Keratinocyte (primary cell): ENCODE results near the gene GIPC1.

Experiments
- EZH2 ChIP-seq: IDR thresholded peaks from one replicate; pipeline ENCODE4 v1.6.1; 2012; ENCODE audit warnings: inconsistent platforms, mild to moderate bottlenecking, low read length, moderate library complexity
- TF ChIP-seq, protein P1 (sequence below), 3 experiments: IDR thresholded peaks in 1 of 3; conservative IDR thresholded peaks in 1 of 3; optimal IDR thresholded peaks in 1 of 3; 2 replicates in 2 of 3; 3 replicates in 1 of 3; pipeline versions ENCODE3 to v1.5.1; 2011; ENCODE audit warnings: low read length in 3 of 3, mild to moderate bottlenecking in 3 of 3, moderate library complexity in 2 of 3, control low read depth in 1 of 3, inconsistent platforms in 1 of 3; ENCODE audit not compliant: insufficient read depth in 2 of 3; ENCODE audit errors: extremely low read depth in 1 of 3

DNA sequence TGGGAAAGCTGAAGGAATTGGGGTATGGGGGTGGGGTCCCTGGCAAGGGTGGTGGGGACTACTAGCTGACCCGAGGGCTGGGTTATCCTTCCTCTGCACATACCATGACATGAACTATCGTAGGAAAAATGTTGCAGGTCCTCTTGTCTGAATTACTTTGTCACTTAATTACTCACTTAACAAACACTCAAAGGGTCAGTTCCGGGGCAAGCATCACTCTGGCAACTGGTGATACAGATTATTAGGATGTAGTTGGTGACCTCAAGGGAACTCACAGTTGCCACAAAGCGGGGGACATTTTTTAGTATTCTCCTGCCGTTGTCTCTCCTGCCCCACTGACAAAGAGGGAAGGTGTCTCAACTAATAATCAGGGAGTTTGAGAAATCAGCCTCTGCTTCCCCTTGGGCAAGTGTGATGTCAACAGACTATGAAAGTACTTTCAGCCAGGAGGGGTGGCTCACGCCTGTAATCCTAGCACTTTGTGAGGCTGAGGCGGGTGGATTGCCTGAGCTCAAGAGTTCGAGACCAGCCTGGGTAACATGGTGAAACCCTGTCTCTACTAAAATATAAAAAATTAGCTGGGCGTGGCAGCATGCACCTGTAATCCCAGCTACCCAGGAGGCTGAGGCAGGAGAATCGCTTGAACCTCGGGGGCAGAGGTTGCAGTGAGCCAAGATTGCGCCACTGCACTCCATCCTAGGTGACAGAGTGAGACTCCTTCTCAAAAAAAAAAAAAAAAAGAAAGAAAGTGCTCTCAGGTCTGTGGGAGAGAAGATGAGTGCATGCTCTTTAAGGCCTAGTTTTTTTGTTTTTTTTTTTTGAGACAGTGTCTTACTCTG lies 12.0 kb upstream of the GIPC1 start:
- TF ChIP-seq, protein P1, sequence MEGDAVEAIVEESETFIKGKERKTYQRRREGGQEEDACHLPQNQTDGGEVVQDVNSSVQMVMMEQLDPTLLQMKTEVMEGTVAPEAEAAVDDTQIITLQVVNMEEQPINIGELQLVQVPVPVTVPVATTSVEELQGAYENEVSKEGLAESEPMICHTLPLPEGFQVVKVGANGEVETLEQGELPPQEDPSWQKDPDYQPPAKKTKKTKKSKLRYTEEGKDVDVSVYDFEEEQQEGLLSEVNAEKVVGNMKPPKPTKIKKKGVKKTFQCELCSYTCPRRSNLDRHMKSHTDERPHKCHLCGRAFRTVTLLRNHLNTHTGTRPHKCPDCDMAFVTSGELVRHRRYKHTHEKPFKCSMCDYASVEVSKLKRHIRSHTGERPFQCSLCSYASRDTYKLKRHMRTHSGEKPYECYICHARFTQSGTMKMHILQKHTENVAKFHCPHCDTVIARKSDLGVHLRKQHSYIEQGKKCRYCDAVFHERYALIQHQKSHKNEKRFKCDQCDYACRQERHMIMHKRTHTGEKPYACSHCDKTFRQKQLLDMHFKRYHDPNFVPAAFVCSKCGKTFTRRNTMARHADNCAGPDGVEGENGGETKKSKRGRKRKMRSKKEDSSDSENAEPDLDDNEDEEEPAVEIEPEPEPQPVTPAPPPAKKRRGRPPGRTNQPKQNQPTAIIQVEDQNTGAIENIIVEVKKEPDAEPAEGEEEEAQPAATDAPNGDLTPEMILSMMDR (optimal IDR thresholded peaks at IDR 0.05 in 1 of 3, IDR thresholded peaks at IDR 0.05 in 1 of 3, conservative IDR thresholded peaks at IDR 0.05 in 1 of 3; ENCODE audit: extremely low read depth in 1 of 3, insufficient read depth in 2 of 3, low read length in 3 of 3) = no peak
- TF ChIP-seq EZH2 = no peak
